HG02642 (cell line): ENCODE measurements around the gene OR2J3.
"Not testable (repeated sequence)": the region's sequence is repeated elsewhere in the genome, so short reads cannot be mapped to it uniquely, and the experiment has no call there.

Experiments
- ATAC-seq: cut with Tn5 transposase; IDR thresholded peaks from one replicate; pipeline ENCODE4 v1.9.1; 2021; ENCODE audit warnings: mild to moderate bottlenecking; ENCODE audit not compliant: unreplicated experiment, poor library complexity

OR2J3 gene

GRCh38 chr6:29155182-29155581, 47.3 kb downstream of the OR2J3 start:
- ATAC-seq = not testable (repeated sequence)

GRCh38 chr6:29159922-29160321, 52.1 kb downstream of the OR2J3 start:
- not testable (repeated sequence) for ATAC-seq
